Ectodermal cell (in vitro differentiated cells): ENCODE measurements around the gene SLC22A17.

Experiments
- H3K27ac ChIP-seq: 2 replicates; pipeline ENCODE4 v1.7.0; 2013; ENCODE audit warnings: mild to moderate bottlenecking, low read depth, low read length; ENCODE audit not compliant: insufficient read depth, poor library complexity, severe bottlenecking
- H3K27me3 ChIP-seq: 2 replicates; pipeline ENCODE4 v1.7.0; 2013; ENCODE audit warnings: mild to moderate bottlenecking, low read length; ENCODE audit not compliant: insufficient read depth, control insufficient read depth, poor library complexity, severe bottlenecking
- H3K36me3 ChIP-seq: one replicate; pipeline ENCODE4 v1.7.0; 2013; ENCODE audit warnings: low read length; ENCODE audit not compliant: control insufficient read depth, insufficient read depth
- H3K4me1 ChIP-seq: one replicate; pipeline ENCODE4 v1.7.0; 2013; ENCODE audit warnings: low read length; ENCODE audit not compliant: control insufficient read depth, insufficient read depth
- H3K4me3 ChIP-seq: 2 replicates; pipeline ENCODE4 v1.7.0; 2013; ENCODE audit warnings: low read depth, low read length, control low read depth; ENCODE audit not compliant: insufficient read depth
- H3K9me3 ChIP-seq: 2 replicates; pipeline ENCODE4 v1.7.0; 2013; ENCODE audit warnings: mild to moderate bottlenecking, low read length, moderate library complexity; ENCODE audit not compliant: control insufficient read depth
- WGBS, 2 experiments: methylation state at CpG; one replicate each; pipeline ENCODE4 v1.1.7; 2013; ENCODE audit warnings: missing lambda C conversion rate in 2 of 2; 5-methylcytosine and 5-hydroxymethylcytosine counted together

SLC22A17 gene

DNA sequence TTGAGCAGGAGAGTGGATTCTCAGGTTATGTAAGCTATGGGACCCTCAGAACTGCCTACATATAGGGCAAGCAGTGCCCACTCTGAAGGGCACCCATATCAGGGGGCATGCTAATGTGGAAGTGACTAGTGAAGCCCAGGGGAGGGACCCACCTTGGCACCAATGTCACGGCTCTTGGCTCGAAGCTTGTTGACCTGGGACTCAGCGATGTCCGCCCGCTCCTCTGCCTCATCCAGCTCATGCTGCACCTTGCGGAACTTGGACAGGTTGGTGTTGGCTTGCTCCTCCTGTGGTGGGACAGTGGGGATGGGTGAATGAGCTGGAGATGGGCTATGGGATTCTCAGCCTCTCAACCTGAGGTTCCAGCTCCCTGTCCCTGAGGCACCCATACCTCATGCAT, 29.6 kb upstream of the SLC22A17 start:
- Histone ChIP-seq H3K27me3 (no peaks in the 10 kb centered on the region), H3K9me3 (no peaks in the 10 kb centered on the region), H3K36me3 (no peaks in the 10 kb centered on the region), H3K4me3 (no peak overlapping the region), H3K4me1 (peaks cover 2% of the 10 kb centered on the region), H3K27ac (no peak overlapping the region)
- 95 to 98% methylated on average over 6 of the region's 6 CpGs for WGBS, 2 experiments

DNA sequence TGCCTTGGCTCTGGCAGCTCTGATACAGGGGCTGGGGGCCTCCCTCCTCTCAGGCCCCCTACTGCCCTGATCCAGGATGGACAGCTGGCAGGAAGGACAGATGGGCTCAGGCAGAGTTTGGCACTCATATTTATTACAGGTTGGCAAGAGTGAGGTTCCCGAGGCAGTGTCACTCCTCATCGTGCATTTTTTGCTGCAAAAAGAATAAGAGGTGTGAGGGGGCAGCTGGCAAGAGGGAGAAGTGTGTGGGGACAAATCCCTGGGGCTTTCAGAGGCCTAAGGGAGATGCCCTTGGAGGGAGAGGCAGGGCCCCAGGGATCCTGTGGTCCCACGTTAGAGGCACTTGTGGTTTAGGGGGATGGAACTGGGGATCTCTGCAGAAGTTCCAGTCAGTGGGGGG, 29.2 kb upstream of the SLC22A17 start:
- H3K4me1 ChIP-seq = peaks cover 6% of the 10 kb centered on the region
- H3K27me3 ChIP-seq = no peaks in the 10 kb centered on the region
- H3K9me3 ChIP-seq = no peaks in the 10 kb centered on the region
- no peak overlapping the region for H3K27ac ChIP-seq
- WGBS, 2 experiments = 81 to 86% methylated on average over 3 of the region's 3 CpGs
- H3K4me3 ChIP-seq = no peak overlapping the region
- H3K36me3 ChIP-seq = no peaks in the 10 kb centered on the region

GRCh38 chr14:23380976-23381375, 28.3 kb upstream of the SLC22A17 start:
- no peak overlapping the region for H3K27ac ChIP-seq
- no peaks in the 10 kb centered on the region for H3K9me3 ChIP-seq
- H3K36me3 ChIP-seq = no peaks in the 10 kb centered on the region
- 74 to 77% methylated on average over 4 of the region's 4 CpGs for WGBS, 2 experiments
- H3K4me3 ChIP-seq = no peak overlapping the region
- peaks cover 14% of the 10 kb centered on the region for H3K4me1 ChIP-seq
- no peaks in the 10 kb centered on the region for H3K27me3 ChIP-seq

DNA sequence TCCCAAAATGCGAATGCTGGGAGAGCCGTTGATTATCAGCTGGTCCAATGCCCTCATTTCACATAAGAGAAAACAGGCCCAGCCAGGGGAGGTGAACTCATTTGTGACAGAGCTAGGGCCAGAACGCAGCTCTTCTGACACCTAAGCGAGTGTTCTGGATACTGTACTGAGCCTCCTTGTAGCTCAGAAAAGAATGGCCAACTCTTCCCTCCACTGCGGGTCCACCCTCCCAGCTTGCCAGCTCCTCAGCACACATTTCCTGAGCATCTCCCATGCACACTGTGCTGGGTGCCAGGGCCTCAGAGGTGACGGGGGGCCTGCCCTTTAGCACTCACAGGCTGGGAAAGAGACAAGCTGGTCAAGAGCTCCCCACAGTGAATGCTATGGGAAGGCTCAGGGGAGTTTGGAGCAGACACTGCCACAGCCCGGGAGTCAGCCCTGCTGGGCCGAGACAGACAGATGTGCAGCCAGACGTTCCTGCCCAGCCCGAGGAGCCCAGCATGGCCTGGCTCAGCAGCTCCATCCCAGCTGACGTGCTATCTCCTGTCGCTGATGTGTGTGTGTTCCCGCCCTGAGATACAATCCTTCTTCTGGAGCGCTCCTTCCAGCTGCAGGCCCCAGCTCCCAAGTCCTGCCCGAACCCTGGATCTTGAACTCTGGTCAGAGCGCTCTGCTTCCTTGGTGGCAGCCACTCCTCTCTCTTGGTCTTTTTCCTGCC, 27.7 kb upstream of the SLC22A17 start:
- H3K27me3 ChIP-seq = no peaks in the 10 kb centered on the region
- H3K9me3 ChIP-seq = no peaks in the 10 kb centered on the region
- 83 to 85% methylated on average over 16 of the region's 16 CpGs for WGBS, 2 experiments
- H3K27ac ChIP-seq = no peak overlapping the region
- H3K36me3 ChIP-seq = no peaks in the 10 kb centered on the region
- H3K4me1 ChIP-seq = peaks cover 14% of the 10 kb centered on the region
- H3K4me3 ChIP-seq = no peak overlapping the region

DNA sequence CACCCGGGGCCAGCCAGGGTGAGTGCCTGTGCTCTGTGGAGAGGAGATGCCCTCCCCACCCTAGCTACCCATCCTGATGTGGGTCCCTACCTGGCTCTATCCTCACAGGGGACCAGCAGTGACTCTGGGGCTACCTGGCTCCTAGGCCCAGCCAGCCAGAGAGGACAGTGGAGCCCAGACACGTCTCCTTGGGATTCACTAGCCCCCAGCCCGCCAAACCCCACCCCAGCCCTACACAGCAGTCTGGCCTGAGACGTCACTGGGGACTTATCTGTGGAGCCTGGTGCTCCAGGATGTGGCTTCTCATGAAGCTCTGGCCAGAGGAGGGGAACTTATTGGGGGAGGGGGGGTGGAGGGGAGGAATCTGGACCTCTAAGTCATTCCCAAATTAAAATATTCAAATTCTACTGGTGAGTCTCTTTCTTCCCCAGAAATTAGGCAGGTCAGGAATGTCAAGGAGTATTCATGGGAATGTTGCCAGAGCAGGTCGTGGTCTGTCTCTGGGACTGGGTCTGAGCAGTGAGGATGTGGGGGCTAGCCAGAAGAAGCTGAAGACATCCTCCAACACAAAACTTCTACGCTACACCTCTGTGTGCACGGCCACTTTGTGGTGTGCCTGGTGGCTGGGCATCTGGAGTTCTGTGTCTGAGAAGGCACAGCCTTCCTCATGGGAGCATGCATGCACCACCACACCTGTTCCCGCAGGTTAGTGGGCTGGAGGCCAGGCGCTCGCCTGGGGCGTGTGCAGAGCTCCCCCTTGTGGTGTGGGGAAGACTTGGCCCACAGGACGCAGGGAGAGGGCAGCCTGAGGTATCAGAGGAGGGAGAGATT, 26.9 kb upstream of the SLC22A17 start:
- Histone ChIP-seq H3K36me3 (no peaks in the 10 kb centered on the region), H3K27me3 (no peaks in the 10 kb centered on the region), H3K4me3 (no peak overlapping the region), H3K4me1 (peaks cover 14% of the 10 kb centered on the region), H3K27ac (no peak overlapping the region), H3K9me3 (no peaks in the 10 kb centered on the region)
- WGBS, 2 experiments = 54 to 58% methylated on average over 11 to 12 of the region's 12 CpGs

GRCh38 chr14:23378612-23379220, 26.0 kb upstream of the SLC22A17 start:
- H3K36me3 ChIP-seq = no peaks in the 10 kb centered on the region
- H3K27me3 ChIP-seq = no peaks in the 10 kb centered on the region
- WGBS, 2 experiments = 83 to 84% methylated on average over 11 of the region's 11 CpGs
- H3K4me3 ChIP-seq = no peak overlapping the region
- peaks cover 14% of the 10 kb centered on the region for H3K4me1 ChIP-seq
- no peaks in the 10 kb centered on the region for H3K9me3 ChIP-seq
- no peak overlapping the region for H3K27ac ChIP-seq

- Histone ChIP-seq H3K36me3 (no peaks in the 10 kb centered on the region), H3K27ac (no peak overlapping the region), H3K27me3 (no peaks in the 10 kb centered on the region), H3K9me3 (no peaks in the 10 kb centered on the region), H3K4me3 (no peak overlapping the region), H3K4me1 (peaks cover 14% of the 10 kb centered on the region)
- 92 to 93% methylated on average over 14 of the region's 14 CpGs for WGBS, 2 experiments
These were observed 25.2 kb upstream of the SLC22A17 start for GRCh38 chr14:23377573-23378563.

- Histone ChIP-seq H3K27ac (no peak overlapping the region), H3K4me3 (no peak overlapping the region), H3K36me3 (no peaks in the 10 kb centered on the region), H3K4me1 (peaks cover 14% of the 10 kb centered on the region), H3K27me3 (no peaks in the 10 kb centered on the region), H3K9me3 (no peaks in the 10 kb centered on the region)
- 74 to 76% methylated on average over 11 of the region's 11 CpGs for WGBS, 2 experiments
These were observed 24.5 kb upstream of the SLC22A17 start for GRCh38 chr14:23377198-23377550.

GRCh38 chr14:23376482-23377197, 24.0 kb upstream of the SLC22A17 start, which contains the start of gene CMTM5:
Gene CMTM5 (plus strand): TSS chr14:23377046. CDS start chr14:23377252, 206 bp downstream.
- H3K4me3 ChIP-seq = no peak within 1 kb of the TSS
- H3K27me3 ChIP-seq = no peaks in the 10 kb centered on the region
- WGBS, 2 experiments = 57 to 62% methylated on average over 13 of the region's 13 CpGs
- no peaks in the 10 kb centered on the region for H3K9me3 ChIP-seq
- H3K27ac ChIP-seq = no peak within 1 kb of the TSS
- no peaks in the 10 kb centered on the region for H3K36me3 ChIP-seq
- peaks cover 14% of the 10 kb centered on the region for H3K4me1 ChIP-seq
